ENCODE results near the gene AKAP17A. TPM values are rescaled to one million over a fixed set of nuclear protein-coding genes. Genes with fewer than 3 reads are reported as not detected.
"Not testable (repeated sequence)": the region's sequence is repeated elsewhere in the genome, so short reads cannot be mapped to it uniquely, and the experiment has no call there.

The AKAP17A gene
- polyA plus RNA-seq, 1 experiment, result 18.2 TPM

DNA sequence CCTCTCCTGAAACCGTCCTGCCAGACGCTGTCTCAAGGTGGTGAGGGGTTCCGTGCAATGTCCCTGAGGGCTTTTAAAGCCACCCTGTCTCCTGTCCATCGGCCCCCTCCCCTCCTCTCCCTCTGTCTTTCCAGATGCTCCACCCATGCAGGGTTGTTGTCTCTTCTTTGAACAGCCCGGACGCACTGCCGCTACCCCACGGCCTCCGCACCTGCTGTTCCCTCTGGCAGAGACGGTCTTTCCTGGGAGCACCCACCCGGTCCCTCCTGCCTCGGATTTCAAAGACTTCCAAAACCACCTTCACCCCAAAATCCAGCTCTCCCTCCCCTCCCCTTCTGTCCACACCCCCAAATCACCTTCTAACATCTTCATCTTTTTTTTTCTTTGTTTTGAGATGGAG is 19.3 kb downstream of the AKAP17A start:
- TF ChIP-seq, protein P1, sequence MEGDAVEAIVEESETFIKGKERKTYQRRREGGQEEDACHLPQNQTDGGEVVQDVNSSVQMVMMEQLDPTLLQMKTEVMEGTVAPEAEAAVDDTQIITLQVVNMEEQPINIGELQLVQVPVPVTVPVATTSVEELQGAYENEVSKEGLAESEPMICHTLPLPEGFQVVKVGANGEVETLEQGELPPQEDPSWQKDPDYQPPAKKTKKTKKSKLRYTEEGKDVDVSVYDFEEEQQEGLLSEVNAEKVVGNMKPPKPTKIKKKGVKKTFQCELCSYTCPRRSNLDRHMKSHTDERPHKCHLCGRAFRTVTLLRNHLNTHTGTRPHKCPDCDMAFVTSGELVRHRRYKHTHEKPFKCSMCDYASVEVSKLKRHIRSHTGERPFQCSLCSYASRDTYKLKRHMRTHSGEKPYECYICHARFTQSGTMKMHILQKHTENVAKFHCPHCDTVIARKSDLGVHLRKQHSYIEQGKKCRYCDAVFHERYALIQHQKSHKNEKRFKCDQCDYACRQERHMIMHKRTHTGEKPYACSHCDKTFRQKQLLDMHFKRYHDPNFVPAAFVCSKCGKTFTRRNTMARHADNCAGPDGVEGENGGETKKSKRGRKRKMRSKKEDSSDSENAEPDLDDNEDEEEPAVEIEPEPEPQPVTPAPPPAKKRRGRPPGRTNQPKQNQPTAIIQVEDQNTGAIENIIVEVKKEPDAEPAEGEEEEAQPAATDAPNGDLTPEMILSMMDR (IDR thresholded peaks at IDR 0.05; ENCODE audit: insufficient read depth, low read depth, low read length), result no peak
- H3K4me3 ChIP-seq (ENCODE audit: low read depth, low read length), result no peak overlapping the region
- POLR2A ChIA-PET, result no interaction called here

GRCh38 chrX:1612641-1613286 is 21.4 kb downstream of the AKAP17A start:
- CTCF ChIA-PET, result no interaction called here
- Histone ChIP-seq H3K4me3 (ENCODE audit: low read depth, low read length) (no peak overlapping the region), H3K36me3 (ENCODE audit: control insufficient read depth, insufficient read depth, low read length) (no peaks in the 10 kb centered on the region), H3K27me3 (ENCODE audit: control insufficient read depth, insufficient read depth, low read length) (no peaks in the 10 kb centered on the region)
- TF ChIP-seq, protein P1 (IDR thresholded peaks at IDR 0.05; ENCODE audit: insufficient read depth, low read depth, low read length), result no peak
- POLR2A ChIA-PET, result no interaction called here
- no peak for DNase-seq (ENCODE audit: low read depth)

More for the DNA sequence above, 19.3 kb downstream of the AKAP17A start:
- Histone ChIP-seq H3K27me3 (ENCODE audit: control insufficient read depth, insufficient read depth, low read length) (no peaks in the 10 kb centered on the region), H3K36me3 (ENCODE audit: control insufficient read depth, insufficient read depth, low read length) (no peaks in the 10 kb centered on the region)
- DNase-seq (ENCODE audit: low read depth), result no peak
- CTCF ChIA-PET, result no interaction called here

DNA sequence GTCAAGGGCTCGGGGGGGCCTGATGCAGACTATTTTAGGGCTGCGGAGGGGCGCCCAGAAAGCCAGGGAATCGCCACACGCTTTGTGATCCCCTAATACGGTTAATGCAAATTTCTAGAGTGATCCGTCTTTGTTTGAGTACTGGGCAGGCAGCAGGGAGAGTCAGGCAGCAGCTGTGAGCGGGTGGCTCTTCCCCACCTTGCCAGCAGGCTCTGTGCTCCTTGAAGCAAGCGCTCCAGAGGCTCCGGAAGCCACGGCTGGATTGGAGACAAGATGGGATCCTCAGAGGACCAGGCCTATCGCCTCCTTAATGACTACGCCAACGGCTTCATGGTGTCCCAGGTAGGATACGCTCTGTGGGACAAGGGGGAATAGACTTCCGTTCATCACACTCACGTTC is 23.5 kb downstream of the AKAP17A start, which contains the start of gene ASMT:
Gene ASMT, plus strand, starts transcription at position 133 of the 400 bp plus-strand sequence. Its CDS starts 141 bp downstream, at position 274.
- TF ChIP-seq, protein P1 (IDR thresholded peaks at IDR 0.05; ENCODE audit: insufficient read depth, low read depth, low read length), result no peak
- ChIA-PET CTCF (no interaction called here), POLR2A (no interaction called here)
- H3K4me3 ChIP-seq (ENCODE audit: low read depth, low read length), result no peak within 1 kb of the TSS
- no peaks in the 10 kb centered on the region for H3K36me3 ChIP-seq (ENCODE audit: control insufficient read depth, insufficient read depth, low read length)
- H3K27me3 ChIP-seq (ENCODE audit: control insufficient read depth, insufficient read depth, low read length), result no peaks in the 10 kb centered on the region
- DNase-seq (ENCODE audit: low read depth), result no peak

- POLR2A ChIA-PET, result no interaction called here
- H3K36me3 ChIP-seq (ENCODE audit: control insufficient read depth, insufficient read depth, low read length), result no peaks in the 10 kb centered on the region
- TF ChIP-seq, protein P1 (IDR thresholded peaks at IDR 0.05; ENCODE audit: insufficient read depth, low read depth, low read length), result no peak
- DNase-seq (ENCODE audit: low read depth), result no peak
- CTCF ChIA-PET, result no interaction called here
- H3K4me3 ChIP-seq (ENCODE audit: low read depth, low read length), result no peak overlapping the region
- no peaks in the 10 kb centered on the region for H3K27me3 ChIP-seq (ENCODE audit: control insufficient read depth, insufficient read depth, low read length)
These were observed 27.3 kb downstream of the AKAP17A start for GRCh38 chrX:1618689-1619088.

GRCh38 chrX:1623691-1624090 is 32.3 kb downstream of the AKAP17A start:
- POLR2A ChIA-PET, result no interaction called here
- Histone ChIP-seq H3K36me3 (ENCODE audit: control insufficient read depth, insufficient read depth, low read length) (no peaks in the 10 kb centered on the region), H3K27me3 (ENCODE audit: control insufficient read depth, insufficient read depth, low read length) (no peaks in the 10 kb centered on the region), H3K4me3 (ENCODE audit: low read depth, low read length) (no peak overlapping the region)
- CTCF ChIA-PET, result no interaction called here
- TF ChIP-seq, protein P1 (IDR thresholded peaks at IDR 0.05; ENCODE audit: insufficient read depth, low read depth, low read length), result no peak
- no peak for DNase-seq (ENCODE audit: low read depth)

DNA sequence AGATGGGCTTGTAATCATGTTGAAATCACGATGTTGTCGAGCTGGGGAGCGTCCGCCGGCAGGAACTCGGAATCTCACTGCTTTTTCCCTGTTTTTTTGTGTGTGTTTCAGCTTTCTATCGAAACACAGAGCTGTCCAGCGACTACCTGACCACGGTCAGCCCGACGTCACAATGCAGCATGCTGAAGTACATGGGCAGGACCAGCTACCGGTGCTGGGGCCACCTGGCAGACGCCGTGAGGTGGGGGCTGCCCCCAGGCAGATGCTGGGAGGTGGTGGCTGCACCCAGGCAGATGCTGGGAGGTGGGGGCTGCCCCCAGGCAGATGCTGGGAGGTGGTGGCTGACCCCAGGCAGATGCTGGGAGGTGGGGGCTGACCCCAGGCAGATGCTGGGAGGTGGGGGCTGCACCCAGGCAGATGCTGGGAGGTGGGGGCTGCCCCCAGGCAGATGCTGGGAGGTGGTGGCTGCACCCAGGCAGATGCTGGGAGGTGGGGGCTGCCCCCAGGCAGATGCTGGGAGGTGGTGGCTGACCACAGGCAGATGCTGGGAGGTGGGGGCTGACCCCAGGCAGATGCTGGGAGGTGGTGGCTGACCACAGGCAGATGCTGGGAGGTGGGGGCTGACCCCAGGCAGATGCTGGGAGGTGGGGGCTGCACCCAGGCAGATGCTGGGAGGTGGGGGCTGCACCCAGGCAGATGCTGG is 32.9 kb downstream of the AKAP17A start:
- H3K4me3 ChIP-seq (ENCODE audit: low read depth, low read length); H3K27me3 ChIP-seq (ENCODE audit: control insufficient read depth, insufficient read depth, low read length); DNase-seq (ENCODE audit: low read depth); H3K36me3 ChIP-seq (ENCODE audit: control insufficient read depth, insufficient read depth, low read length); CTCF ChIA-PET; POLR2A ChIA-PET: not testable (repeated sequence)

DNA sequence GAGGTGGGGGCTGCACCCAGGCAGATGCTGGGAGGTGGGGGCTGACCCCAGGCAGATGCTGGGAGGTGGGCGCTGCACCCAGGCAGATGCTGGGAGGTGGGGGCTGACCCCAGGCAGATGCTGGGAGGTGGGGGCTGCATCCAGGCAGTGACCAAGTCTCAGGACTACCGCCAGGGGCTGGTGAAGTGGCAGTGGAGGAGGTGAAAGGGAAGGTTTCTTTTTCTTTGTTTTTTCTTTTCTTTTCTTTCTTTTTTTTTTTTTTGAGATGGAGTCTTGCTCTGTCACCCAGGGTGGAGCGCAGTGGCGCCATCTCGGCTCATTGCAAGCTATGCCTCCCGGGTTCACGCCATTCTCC is 33.4 kb downstream of the AKAP17A start:
- H3K36me3 ChIP-seq (ENCODE audit: control insufficient read depth, insufficient read depth, low read length); H3K4me3 ChIP-seq (ENCODE audit: low read depth, low read length); H3K27me3 ChIP-seq (ENCODE audit: control insufficient read depth, insufficient read depth, low read length); POLR2A ChIA-PET; CTCF ChIA-PET; DNase-seq (ENCODE audit: low read depth): not testable (repeated sequence)

All from BJ (cell line).